ENCODE measurements around the gene AATK.

DNA sequence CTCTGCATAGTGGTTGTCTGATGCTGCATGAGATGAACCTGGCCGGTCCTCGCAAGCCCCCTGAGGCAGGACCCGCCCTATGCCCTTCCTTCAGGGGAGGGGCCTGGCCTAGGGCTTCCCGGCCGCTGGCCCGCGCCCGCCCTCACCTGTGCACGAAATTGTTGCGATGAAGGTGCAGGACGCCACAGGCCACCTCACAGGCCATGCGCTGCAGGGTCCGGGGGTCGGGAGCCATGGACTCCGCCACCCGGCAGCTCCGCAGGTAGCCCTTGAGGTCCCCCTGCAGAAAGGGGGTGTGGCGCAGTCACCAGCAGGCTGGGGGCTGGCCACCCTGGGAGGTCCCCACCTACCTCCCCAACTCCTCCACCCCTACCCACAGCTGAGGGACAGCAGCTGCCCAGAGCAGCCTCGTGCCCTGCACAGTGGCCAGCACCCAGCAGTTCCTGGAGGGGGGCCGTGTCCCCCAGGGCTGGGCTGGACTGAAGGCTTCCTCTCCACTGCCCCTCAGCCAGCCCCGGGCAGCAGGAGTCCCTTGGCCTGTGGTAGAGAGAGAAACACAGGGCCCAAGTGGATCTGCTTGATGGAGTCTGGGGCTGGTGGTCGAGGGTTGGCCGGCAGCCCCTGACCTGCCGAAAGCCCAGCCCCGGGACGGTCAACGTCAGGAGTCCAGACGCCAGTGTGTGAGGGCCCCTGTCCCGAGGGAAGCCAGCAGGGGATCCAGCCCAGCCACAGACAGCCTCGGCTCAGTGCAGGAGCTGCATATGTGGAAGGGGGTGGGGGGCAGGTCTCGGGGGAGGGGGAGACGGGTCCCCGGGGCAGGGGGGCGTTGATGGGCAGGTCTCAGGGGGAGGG lies 39.5 kb downstream of the AATK start:
- TF ChIP-seq, protein P1, sequence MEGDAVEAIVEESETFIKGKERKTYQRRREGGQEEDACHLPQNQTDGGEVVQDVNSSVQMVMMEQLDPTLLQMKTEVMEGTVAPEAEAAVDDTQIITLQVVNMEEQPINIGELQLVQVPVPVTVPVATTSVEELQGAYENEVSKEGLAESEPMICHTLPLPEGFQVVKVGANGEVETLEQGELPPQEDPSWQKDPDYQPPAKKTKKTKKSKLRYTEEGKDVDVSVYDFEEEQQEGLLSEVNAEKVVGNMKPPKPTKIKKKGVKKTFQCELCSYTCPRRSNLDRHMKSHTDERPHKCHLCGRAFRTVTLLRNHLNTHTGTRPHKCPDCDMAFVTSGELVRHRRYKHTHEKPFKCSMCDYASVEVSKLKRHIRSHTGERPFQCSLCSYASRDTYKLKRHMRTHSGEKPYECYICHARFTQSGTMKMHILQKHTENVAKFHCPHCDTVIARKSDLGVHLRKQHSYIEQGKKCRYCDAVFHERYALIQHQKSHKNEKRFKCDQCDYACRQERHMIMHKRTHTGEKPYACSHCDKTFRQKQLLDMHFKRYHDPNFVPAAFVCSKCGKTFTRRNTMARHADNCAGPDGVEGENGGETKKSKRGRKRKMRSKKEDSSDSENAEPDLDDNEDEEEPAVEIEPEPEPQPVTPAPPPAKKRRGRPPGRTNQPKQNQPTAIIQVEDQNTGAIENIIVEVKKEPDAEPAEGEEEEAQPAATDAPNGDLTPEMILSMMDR (IDR thresholded peaks at IDR 0.05), result no peak
- TF ChIP-seq POLR2A (IDR thresholded peaks at IDR 0.05), result no peak

All from thyroid gland (tissue), 4 donors.